IPS-NIHi11 (cell line): ENCODE measurements around the gene UBA1.
"Not testable (repeated sequence)": the region's sequence is repeated elsewhere in the genome, so short reads cannot be mapped to it uniquely, and the experiment has no call there.

Experiments used
- DNase-seq: peaks from one replicate; pipeline ENCODE4 v3.0.0; 2012; ENCODE audit warnings: mixed read lengths, low spot score

The UBA1 gene

DNA sequence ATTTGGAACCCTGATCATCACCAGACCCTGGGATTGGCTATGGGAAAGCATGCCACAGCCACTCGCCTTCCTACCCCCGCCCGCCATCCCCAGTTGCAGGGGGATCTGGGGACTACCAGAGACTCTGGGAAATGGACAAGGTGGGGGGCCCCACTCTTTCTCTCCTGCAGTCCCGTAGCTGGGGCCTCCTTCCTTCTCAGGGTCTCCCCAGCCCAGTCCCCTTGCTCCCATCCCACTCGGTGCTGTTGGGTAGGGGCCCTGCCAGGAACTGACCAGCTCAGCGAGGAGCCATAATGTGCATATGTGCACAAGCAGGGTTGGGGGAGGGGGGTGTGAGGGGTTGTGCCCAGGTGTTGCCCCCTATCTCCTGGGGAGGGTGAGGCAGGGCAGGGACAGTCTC, 35.8 kb downstream of the UBA1 start:
- no peak for DNase-seq

DNA sequence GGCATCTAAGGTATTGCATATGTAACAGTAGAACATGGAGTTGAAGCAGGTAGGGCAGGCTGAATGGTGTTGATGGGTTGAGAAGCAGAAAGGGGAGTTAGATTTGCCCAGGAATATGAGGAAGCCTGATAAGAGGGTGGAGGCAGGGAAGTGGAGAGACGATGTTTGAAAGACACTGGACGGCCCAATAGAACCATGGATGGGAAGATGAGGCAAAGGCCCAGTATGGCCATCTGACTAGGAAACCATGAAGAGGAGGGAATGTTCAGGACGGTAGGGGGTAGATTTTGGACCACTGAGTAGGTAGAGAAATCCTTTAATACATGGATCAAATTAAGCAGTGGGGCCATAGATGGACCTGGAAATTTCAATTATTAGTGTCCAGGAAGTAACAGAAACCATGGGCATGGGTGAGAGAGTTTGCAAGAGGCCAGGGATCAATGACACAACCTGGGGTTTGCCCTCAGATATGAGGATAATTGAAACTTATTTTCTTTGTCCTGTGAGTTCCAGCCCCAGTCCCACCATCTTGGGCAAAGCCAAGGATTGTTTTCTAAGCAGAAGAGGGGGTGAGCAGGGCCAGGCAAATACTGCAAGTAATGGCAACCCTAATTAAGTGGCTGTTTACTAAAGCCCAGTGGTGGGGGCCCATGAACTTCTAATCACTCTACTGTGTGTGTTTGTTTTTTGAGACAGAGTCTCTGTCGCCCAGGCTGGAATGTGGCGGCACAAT, 36.7 kb downstream of the UBA1 start:
- DNase-seq, result no peak

- no peak for DNase-seq
Observed at GRCh38 chrX:47231167-47231566, 37.5 kb downstream of the UBA1 start.

- DNase-seq, result no peak
Observed at GRCh38 chrX:47232197-47232802, 38.7 kb downstream of the UBA1 start.

DNA sequence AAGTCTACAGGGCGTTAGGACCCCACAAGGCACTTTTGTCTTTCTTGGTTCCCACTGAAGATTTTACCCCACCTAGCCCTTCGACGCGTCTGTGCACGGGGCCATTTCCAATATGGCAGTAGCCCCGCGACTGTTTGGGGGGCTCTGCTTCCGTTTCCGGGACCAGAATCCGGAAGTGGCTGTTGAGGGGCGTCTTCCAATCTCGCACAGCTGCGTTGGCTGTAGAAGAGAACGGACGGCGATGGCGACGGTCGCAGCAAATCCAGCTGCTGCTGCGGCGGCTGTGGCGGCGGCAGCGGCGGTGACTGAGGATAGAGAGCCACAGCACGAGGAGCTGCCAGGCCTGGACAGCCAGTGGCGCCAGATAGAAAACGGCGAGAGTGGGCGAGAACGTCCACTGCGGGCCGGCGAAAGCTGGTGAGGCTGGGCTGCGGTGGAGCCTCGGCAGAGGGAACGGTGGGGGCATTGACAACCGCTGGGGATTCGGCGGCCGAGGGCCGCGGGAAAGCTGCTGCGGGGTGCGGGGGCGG, 39.2 kb downstream of the UBA1 start, which contains the start of gene USP11:
Gene USP11 (plus strand): TSS at position 207 of the 530 bp plus-strand sequence. CDS start 35 bp downstream, at position 242.
- peak; percentile 48 for DNase-seq

GRCh38 chrX:47233333-47234113, 39.9 kb downstream of the UBA1 start:
- peak; percentile 78 for DNase-seq

GRCh38 chrX:47234583-47234982, 41.0 kb downstream of the UBA1 start:
- no peak for DNase-seq

DNA sequence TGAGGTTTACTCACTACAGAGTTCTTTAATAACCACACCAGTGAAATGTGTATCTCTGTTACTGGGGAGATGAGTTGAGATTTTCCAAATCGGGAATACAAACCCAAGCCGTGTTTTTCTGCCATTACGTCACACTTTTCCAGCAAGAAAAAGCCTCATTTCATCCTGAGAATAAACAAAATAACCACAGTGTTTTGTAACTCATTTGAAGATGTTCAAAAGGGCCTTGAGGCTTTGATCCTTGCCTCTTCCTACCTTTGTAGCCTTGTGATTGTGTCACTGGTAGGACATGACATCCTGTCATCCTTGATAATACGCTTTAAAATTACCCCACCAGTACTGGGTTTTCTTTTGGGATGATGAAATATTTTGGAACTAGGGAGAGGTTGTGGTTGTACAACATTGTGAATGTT, 42.1 kb downstream of the UBA1 start:
- no peak for DNase-seq

DNA sequence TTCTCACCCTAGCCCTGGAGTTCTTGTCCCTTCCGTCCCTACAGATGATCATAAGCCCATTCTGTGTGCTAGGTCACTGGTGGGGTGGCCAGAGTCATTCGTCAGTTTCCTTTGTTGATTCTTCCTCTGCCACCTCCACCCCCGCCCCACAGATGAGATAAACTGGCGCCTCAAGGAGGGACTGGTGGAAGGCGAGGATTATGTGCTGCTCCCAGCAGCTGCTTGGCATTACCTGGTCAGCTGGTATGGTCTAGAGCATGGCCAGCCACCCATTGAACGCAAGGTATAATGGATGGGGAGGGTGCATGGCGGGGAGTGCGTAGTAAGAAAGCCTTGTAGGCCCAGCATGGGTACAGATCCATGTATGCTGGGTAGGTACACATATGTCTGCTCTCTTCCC, 45.6 kb downstream of the UBA1 start:
- no peak for DNase-seq

GRCh38 chrX:47239898-47240545, 46.4 kb downstream of the UBA1 start:
- no peak for DNase-seq

GRCh38 chrX:47240619-47241018, 47.0 kb downstream of the UBA1 start:
- no peak for DNase-seq

GRCh38 chrX:47241201-47242011, 47.8 kb downstream of the UBA1 start:
- DNase-seq, result no peak

DNA sequence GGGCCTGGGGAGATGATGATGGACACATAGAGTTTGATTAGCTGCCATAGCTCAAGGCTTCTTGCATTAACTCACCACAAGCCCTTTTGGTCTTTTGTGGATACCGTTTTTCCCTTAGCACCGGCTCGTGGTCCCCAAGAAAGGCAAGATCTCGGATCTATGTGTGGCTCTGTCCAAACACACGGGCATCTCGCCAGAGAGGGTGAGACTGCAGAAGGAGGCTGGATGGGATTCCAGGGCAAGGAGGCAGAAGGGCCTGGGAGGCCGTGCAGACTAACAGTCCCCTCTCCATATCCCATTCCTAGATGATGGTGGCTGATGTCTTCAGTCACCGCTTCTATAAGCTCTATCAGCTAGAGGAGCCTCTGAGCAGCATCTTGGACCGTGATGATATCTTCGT, 48.7 kb downstream of the UBA1 start:
- no peak for DNase-seq

DNA sequence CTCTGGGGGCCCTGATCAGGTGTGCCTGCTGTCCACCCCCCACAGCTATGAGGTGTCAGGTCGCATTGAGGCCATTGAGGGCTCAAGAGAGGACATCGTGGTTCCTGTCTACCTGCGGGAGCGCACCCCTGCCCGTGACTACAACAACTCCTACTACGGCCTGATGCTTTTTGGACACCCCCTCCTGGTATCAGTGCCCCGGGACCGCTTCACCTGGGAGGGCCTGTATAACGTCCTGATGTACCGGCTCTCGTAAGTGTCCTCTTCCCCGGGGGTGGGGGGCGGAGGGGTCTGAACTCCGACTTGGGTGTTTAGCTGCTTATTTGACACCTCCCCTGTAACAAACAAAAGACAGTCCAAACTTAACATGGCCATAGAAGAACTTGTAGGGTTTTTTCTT, 49.7 kb downstream of the UBA1 start:
- no peak for DNase-seq

DNA sequence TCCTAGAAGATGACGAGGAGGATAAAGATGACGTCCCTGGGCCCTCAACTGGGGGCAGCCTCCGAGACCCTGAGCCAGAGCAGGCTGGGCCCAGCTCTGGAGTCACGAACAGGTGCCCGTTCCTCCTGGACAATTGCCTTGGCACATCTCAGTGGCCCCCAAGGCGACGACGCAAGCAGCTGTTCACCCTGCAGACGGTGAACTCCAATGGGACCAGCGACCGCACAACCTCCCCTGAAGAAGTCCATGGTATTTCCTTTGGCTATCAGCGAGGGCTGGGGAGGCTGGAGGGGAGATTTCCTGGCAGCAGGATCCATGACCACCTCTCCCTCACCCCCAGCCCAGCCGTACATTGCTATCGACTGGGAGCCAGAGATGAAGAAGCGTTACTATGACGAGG, 51.0 kb downstream of the UBA1 start:
- no peak for DNase-seq

DNA sequence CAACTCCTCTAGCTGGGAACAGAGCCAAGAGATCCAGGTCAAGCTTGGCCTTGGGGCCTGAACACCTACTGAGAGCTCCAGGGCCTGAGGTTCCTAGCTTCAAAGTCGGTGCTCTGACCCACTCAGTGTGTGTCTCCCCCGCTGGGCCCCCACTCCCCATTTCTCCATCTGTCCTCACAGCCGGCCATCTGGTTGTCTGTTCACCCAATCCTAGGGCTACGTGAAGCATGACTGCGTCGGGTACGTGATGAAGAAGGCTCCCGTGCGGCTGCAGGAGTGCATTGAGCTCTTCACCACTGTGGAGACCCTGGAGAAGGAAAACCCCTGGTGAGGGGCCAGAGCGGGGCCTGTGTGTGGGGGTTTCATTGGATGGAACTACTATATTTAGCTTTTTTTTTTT, 51.5 kb downstream of the UBA1 start:
- no peak for DNase-seq

DNA sequence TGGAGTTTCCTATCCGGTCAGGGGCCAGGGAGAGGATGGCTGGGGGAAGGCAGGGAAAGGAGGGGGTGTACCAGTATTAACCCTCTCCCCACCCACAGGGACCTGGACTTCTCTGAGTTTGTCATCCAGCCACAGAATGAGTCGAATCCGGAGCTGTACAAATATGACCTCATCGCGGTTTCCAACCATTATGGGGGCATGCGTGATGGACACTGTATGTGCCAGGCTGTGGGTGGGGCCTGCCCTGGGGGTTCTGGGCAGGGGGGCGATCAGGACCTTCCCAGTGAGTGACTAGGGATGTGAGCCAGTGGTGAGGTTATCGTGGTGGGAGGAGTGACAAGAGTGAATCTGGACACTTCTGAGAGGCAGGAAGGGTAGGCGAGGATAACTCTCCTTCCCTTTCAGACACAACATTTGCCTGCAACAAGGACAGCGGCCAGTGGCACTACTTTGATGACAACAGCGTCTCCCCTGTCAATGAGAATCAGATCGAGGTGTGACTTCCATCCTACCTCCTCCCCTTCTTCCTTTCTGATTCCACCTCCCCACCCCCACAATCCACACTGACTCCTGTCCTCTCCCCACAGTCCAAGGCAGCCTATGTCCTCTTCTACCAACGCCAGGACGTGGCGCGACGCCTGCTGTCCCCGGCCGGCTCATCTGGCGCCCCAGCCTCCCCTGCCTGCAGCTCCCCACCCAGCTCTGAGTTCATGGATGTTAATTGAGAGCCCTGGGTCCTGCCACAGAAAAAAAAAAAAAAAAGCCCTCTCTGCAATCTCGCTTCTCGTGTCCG, 53.8 kb downstream of the UBA1 start:
- no peak for DNase-seq

DNA sequence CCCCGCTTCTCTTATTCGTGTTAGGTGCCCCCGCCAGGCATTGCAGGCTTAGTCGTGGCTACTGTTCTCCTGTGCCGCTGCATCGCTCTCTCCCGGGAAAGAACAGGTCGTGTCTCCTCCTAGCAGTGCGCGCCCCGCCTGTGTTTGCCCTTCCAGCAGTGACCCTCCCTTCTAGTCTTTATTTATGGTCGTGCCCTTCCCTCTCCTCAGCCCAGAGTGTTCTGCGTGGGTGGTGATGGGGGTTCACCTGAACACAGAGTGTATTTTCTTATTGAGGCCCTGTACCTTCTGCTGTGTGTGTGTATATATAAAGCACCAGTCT, 54.3 kb downstream of the UBA1 start:
- no peak for DNase-seq

DNA sequence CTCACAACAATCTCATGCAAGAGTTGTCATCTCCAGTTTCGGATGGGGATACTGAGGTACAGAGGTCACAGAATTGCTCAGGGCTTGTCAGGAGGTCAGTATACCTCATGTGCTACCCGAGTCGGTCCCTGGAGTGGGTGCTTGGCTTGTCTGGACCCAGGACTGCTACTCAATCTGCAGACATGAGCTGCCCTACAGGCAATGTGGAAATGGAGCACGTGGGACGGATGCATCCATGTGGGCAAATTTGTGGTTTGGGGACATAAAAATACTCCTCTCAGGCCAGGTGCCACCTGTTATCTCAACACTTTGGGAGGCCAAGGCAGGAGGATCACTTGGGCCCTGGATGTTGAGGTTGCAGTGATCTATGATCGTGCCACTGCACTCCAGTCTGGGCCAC, 54.9 kb downstream of the UBA1 start:
- DNase-seq, result no peak

DNA sequence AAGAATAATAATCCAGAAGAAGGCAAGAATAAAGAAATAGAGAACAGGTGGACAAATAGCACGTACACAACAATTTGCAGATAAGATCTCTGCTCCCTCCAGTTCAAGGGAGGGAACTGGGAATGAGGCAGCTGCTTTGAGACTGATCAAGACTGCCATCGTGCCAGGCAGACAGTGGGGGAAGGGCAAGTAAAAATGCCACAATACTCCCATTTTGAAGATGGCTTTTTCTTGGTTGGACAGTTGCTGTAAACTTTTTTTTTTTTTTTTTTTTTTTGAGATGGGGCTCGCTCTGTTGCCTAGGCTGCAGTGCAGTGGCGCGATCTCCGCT, 56.4 kb downstream of the UBA1 start:
- DNase-seq, result no peak

DNA sequence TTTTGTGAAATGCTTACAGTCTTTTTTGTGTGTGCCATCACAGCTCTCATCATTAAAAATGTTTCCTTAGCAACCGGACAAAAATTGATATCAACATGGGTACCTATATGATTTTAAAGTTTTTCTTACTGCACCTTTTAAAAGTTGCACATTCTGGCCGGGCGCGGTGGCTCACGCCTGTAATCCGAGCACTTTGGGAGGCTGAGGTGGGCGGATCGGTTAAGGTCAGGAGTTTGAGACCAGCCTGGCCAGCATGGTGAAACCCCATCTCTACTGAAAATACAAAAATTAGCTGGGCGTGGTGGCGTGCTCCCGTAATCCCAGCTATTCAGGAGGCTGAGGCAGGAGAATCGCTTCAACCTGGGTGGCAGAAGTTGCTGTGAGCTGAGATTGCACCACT, 64.0 kb downstream of the UBA1 start:
- not testable (repeated sequence) for DNase-seq
